C1 segment of cervical spinal cord (tissue), 14 donors: ENCODE measurements around the gene PIK3IP1.
A peak's percentile ranks its signal among the peaks of the same experiment; 100 is the strongest.
"Not testable (repeated sequence)": the region's sequence is repeated elsewhere in the genome, so short reads cannot be mapped to it uniquely, and the experiment has no call there.

Experiments
- DNase-seq, 14 donors: peaks; one replicate each; lab custom pipeline; 2025; lab: John Stamatoyannopoulos, UW

Gene PIK3IP1

GRCh38 chr22:31250740-31251600 lies 41.3 kb downstream of the PIK3IP1 start:
- no peak for DNase-seq

- peak in 10 of 14 donors; percentile 15 to 78 (median 46) for DNase-seq
These were observed 43.0 kb downstream of the PIK3IP1 start for GRCh38 chr22:31248965-31249958.

- peak in 10 of 14 donors; percentile 24 to 94 (median 48) for DNase-seq
These were observed 44.0 kb downstream of the PIK3IP1 start for GRCh38 chr22:31248138-31248745.

- DNase-seq: peak in 2 of 14 donors; percentile 42 to 95
These were observed 44.6 kb downstream of the PIK3IP1 start for GRCh38 chr22:31247726-31248125.

- DNase-seq: no peak
These were observed 45.6 kb downstream of the PIK3IP1 start for GRCh38 chr22:31246687-31247086.

GRCh38 chr22:31245998-31246397 lies 46.3 kb downstream of the PIK3IP1 start:
- not testable (repeated sequence) for DNase-seq

- DNase-seq: no peak
These were observed 47.3 kb downstream of the PIK3IP1 start for GRCh38 chr22:31244943-31245451.

- DNase-seq: no peak
These were observed 48.0 kb downstream of the PIK3IP1 start for GRCh38 chr22:31244046-31244942.

- DNase-seq: no peak
These were observed 48.8 kb downstream of the PIK3IP1 start for GRCh38 chr22:31243339-31244045.

GRCh38 chr22:31241936-31242335 lies 50.4 kb downstream of the PIK3IP1 start:
- no peak for DNase-seq

- no peak for DNase-seq
These were observed 51.1 kb downstream of the PIK3IP1 start for GRCh38 chr22:31241200-31241599.

GRCh38 chr22:31239771-31240370 lies 52.4 kb downstream of the PIK3IP1 start:
- DNase-seq: no peak

GRCh38 chr22:31238057-31238456 lies 54.2 kb downstream of the PIK3IP1 start:
- no peak for DNase-seq

GRCh38 chr22:31236044-31236443 lies 56.2 kb downstream of the PIK3IP1 start:
- DNase-seq: not testable (repeated sequence)

GRCh38 chr22:31235081-31235480 lies 57.2 kb downstream of the PIK3IP1 start:
- no peak for DNase-seq

GRCh38 chr22:31233001-31233400 lies 59.3 kb downstream of the PIK3IP1 start:
- no peak for DNase-seq
